Neural progenitor cell (in vitro differentiated cells): ENCODE results near the gene DLGAP4. TPM values are rescaled to one million over a fixed set of nuclear protein-coding genes. Genes with fewer than 3 reads are reported as not detected.

Experiments used
- DNase-seq: peaks from one replicate; pipeline ENCODE4 v3.0.0-alpha.2; 2016; ENCODE audit warnings: low spot score
- H2AFZ ChIP-seq: fragments of 200-600 bp; sonication (generic); replicated peaks from 2 replicates; pipeline ENCODE4 v1.6.1; 2016; ENCODE audit warnings: antibody characterized with exemption
- H3F3A ChIP-seq: fragments of 200-600 bp; sonication (generic); 2 replicates; pipeline ENCODE4 v1.6.1; 2016; ENCODE audit warnings: antibody characterized with exemption, low read depth
- H3K27ac ChIP-seq: fragments of 200-600 bp; sonication (generic); 2 replicates; pipeline ENCODE4 v1.5.1; 2016; ENCODE audit warnings: mild to moderate bottlenecking
- H3K27me3 ChIP-seq: fragments of 200-600 bp; sonication (generic); 2 replicates; pipeline ENCODE4 v1.6.1; 2016; ENCODE audit warnings: mild to moderate bottlenecking, moderate library complexity
- H3K36me3 ChIP-seq: fragments of 200-600 bp; sonication (generic); 2 replicates; pipeline ENCODE4 v1.5.1; 2016
- H3K4me1 ChIP-seq: fragments of 200-600 bp; sonication (generic); 2 replicates; pipeline ENCODE4 v1.6.1; 2016; ENCODE audit warnings: mixed run types
- H3K4me2 ChIP-seq: fragments of 200-600 bp; sonication (generic); 2 replicates; pipeline ENCODE4 v1.6.1; 2016
- H3K4me3 ChIP-seq: fragments of 200-600 bp; sonication (generic); 2 replicates; pipeline ENCODE4 v1.5.1; 2016
- H3K79me2 ChIP-seq: fragments of 200-600 bp; sonication (generic); 2 replicates; pipeline ENCODE4 v1.6.1; 2016; ENCODE audit warnings: low read depth
- H3K9ac ChIP-seq: fragments of 200-600 bp; sonication (generic); 2 replicates; pipeline ENCODE4 v1.6.1; 2016
- H3K9me3 ChIP-seq: fragments of 200-600 bp; sonication (generic); 2 replicates; pipeline ENCODE4 v1.5.1; 2016; ENCODE audit warnings: low read depth
- H4K20me1 ChIP-seq: fragments of 200-600 bp; sonication (generic); 2 replicates; pipeline ENCODE4 v1.6.1; 2016; ENCODE audit warnings: low read depth
- H3K27ac Mint-ChIP-seq: 3 replicates; pipeline ENCODE4 v1.8.0; 2021; ENCODE audit warnings: mixed read lengths
- H3K27me3 Mint-ChIP-seq: 2 replicates; pipeline ENCODE4 v1.8.0; 2022; ENCODE audit warnings: low read depth, mild to moderate bottlenecking, inconsistent platforms, moderate library complexity, mixed read lengths; ENCODE audit not compliant: insufficient read depth
- H3K36me3 Mint-ChIP-seq: 3 replicates; pipeline ENCODE4 v1.8.0; 2021; ENCODE audit warnings: mixed read lengths
- H3K4me1 Mint-ChIP-seq: 3 replicates; pipeline ENCODE4 v1.8.0; 2021; ENCODE audit warnings: mixed read lengths
- H3K4me3 Mint-ChIP-seq: 3 replicates; pipeline ENCODE4 v1.8.0; 2021; ENCODE audit warnings: mild to moderate bottlenecking, moderate library complexity, mixed read lengths
- H3K9me3 Mint-ChIP-seq: 3 replicates; pipeline ENCODE4 v1.8.0; 2020; ENCODE audit warnings: mixed read lengths
- CTCF ChIP-seq: fragments of 200-600 bp; sonication (generic); IDR thresholded peaks from 2 replicates; pipeline ENCODE4 v1.5.1; 2017; ENCODE audit warnings: antibody characterized with exemption, mild to moderate bottlenecking
- EZH2 ChIP-seq: fragments of 200-600 bp; sonication (generic); IDR thresholded peaks from 2 replicates; pipeline ENCODE4 v1.6.1; 2017; ENCODE audit warnings: antibody characterized with exemption, mild to moderate bottlenecking, moderate library complexity
- EZH2phosphoT487 ChIP-seq: fragments of 200-600 bp; sonication (generic); IDR thresholded peaks from 2 replicates; pipeline ENCODE4 v1.6.1; 2017; ENCODE audit warnings: antibody characterized with exemption
- total RNA-seq: library from RNA; depleted of rRNA; stranded (reverse); fragments of >200 nt; gene quantifications from 2 replicates; pipeline ENCODE4 v1.2.3, GENCODE V29; 2015; ENCODE audit warnings: low replicate concordance

Gene DLGAP4
- total RNA-seq, 1 donor from 2014 or later, result 21.7 TPM

GRCh38 chr20:36298061-36298460 lies 8.1 kb upstream of the DLGAP4 start:
- Mint-ChIP-seq H3K4me3 (no peak overlapping the region), H3K27me3 (peaks cover 23% of the 10 kb centered on the region), H3K4me1 (no peaks in the 10 kb centered on the region), H3K36me3 (no peaks in the 10 kb centered on the region), H3K9me3 (no peaks in the 10 kb centered on the region), H3K27ac (no peak overlapping the region)
- Histone ChIP-seq H3K27ac (no peak overlapping the region), H3K27me3 (peaks cover 25% of the 10 kb centered on the region), H3K9me3 (no peaks in the 10 kb centered on the region), H3K4me3 (no peak overlapping the region), H3K79me2 (no peaks in the 10 kb centered on the region), H3K36me3 (no peaks in the 10 kb centered on the region), H3K9ac (no peak overlapping the region), H2AFZ (no peak overlapping the region), H3K4me2 (no peak overlapping the region), H3F3A (no peaks in the 10 kb centered on the region), H4K20me1 (no peaks in the 10 kb centered on the region), H3K4me1 (no peaks in the 10 kb centered on the region)
- TF ChIP-seq EZH2phosphoT487 (no peak), EZH2 (no peak), CTCF (no peak)
- no peak for DNase-seq

- no peaks in the 10 kb centered on the region for H3K9me3 ChIP-seq
- Mint-ChIP-seq H3K27me3 (peaks cover 31% of the 10 kb centered on the region), H3K9me3 (no peaks in the 10 kb centered on the region), H3K27ac (no peak overlapping the region), H3K4me1 (peaks cover 3% of the 10 kb centered on the region), H3K4me3 (no peak overlapping the region), H3K36me3 (no peaks in the 10 kb centered on the region)
- no peak overlapping the region for H3K27ac ChIP-seq
- H3K4me3 ChIP-seq, result no peak overlapping the region
- H3K36me3 ChIP-seq, result no peaks in the 10 kb centered on the region
- no peaks in the 10 kb centered on the region for H3F3A ChIP-seq
- no peak overlapping the region for H2AFZ ChIP-seq
- H3K27me3 ChIP-seq, result peaks cover 33% of the 10 kb centered on the region
- no peak for TF ChIP-seq EZH2
- no peak for TF ChIP-seq CTCF
- no peak for TF ChIP-seq EZH2phosphoT487
- no peak overlapping the region for H3K4me2 ChIP-seq
- DNase-seq, result no peak
- peaks cover 3% of the 10 kb centered on the region for H4K20me1 ChIP-seq
- H3K79me2 ChIP-seq, result no peaks in the 10 kb centered on the region
- H3K9ac ChIP-seq, result no peak overlapping the region
- H3K4me1 ChIP-seq, result no peaks in the 10 kb centered on the region
These were observed 7.3 kb upstream of the DLGAP4 start for GRCh38 chr20:36298795-36299339.

- H3K9ac ChIP-seq, result no peak overlapping the region
- H3K79me2 ChIP-seq, result no peaks in the 10 kb centered on the region
- Mint-ChIP-seq H3K36me3 (no peaks in the 10 kb centered on the region), H3K27ac (no peak overlapping the region), H3K4me1 (peaks cover 3% of the 10 kb centered on the region), H3K4me3 (no peak overlapping the region), H3K27me3 (peaks cover 35% of the 10 kb centered on the region), H3K9me3 (no peaks in the 10 kb centered on the region)
- no peak overlapping the region for H3K27ac ChIP-seq
- no peak overlapping the region for H3K4me3 ChIP-seq
- DNase-seq, result no peak
- H3K9me3 ChIP-seq, result no peaks in the 10 kb centered on the region
- H3F3A ChIP-seq, result no peaks in the 10 kb centered on the region
- no peaks in the 10 kb centered on the region for H3K4me1 ChIP-seq
- TF ChIP-seq EZH2phosphoT487 (no peak), CTCF (no peak), EZH2 (no peak)
- peaks cover 3% of the 10 kb centered on the region for H4K20me1 ChIP-seq
- no peak overlapping the region for H2AFZ ChIP-seq
- no peaks in the 10 kb centered on the region for H3K36me3 ChIP-seq
- H3K4me2 ChIP-seq, result no peak overlapping the region
- peaks cover 39% of the 10 kb centered on the region for H3K27me3 ChIP-seq
These were observed 6.7 kb upstream of the DLGAP4 start for GRCh38 chr20:36299459-36299858.
